GM18499 (cell line): Measurements from ENCODE around the gene GORASP2.
A peak's percentile ranks its signal among the peaks of the same experiment; 100 is the strongest.

Experiments
- ATAC-seq: cut with Tn5 transposase; IDR thresholded peaks from one replicate; pipeline ENCODE4 v1.9.1; 2021; ENCODE audit warnings: moderate number of reproducible peaks; ENCODE audit not compliant: insufficient read depth, unreplicated experiment

Gene GORASP2

DNA sequence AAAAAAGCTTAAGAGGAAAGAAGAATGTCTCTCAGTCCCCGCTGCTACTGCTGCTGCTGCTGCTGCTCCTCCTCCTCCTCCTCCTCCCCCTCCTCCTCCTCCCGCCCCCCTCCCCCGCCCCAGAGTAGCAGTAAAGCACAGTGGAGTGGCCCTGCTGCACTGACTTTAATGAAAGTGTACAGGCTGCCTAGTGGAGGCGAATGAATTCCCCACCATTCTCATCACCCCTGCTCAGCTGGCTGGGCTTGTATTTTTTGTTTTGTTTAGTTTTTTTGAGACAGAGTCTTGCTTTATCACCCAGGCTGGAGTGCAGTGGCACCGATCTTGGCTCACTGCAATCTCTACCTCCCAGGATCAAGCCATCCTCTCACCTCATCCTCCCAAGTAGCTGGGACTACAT lies 34.3 kb downstream of the GORASP2 start:
- ATAC-seq: no peak

- no peak for ATAC-seq
Measured at GRCh38 chr2:170965446-170966225, 36.6 kb downstream of the GORASP2 start.

DNA sequence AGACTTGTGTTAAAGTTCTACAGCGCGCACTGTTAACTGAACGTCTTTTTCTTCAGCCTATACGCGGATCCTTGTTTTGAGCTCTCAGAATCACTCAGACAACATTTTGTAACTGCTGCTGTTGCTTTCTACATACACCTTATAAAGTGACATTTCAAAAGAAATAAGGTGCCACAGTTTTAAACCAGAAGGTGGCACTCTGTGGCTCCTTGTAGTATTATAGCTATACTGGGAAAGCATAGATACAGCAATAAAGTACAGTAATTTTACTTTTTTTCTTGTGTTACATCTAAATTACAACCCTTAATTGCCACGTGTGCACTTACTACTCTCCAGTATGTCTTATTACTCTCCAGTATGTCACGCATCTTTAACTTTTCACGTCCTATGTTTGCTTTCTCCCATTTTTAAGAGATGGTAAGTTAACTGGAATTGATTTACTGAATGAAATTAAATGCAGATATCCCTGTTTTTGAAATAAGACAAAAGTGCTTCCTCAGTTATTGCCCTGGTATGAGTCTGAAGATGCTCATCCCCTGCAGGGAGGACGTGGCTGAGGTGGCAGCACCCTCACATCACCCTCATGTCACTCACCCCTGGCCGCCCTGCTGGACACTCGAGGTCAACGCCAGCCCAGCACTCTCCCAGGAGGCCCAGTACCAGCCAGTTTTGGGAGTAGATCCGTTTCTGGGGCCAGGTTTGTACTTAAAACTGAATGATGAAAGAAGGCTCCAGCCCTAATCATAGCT lies 37.8 kb downstream of the GORASP2 start:
- no peak for ATAC-seq

DNA sequence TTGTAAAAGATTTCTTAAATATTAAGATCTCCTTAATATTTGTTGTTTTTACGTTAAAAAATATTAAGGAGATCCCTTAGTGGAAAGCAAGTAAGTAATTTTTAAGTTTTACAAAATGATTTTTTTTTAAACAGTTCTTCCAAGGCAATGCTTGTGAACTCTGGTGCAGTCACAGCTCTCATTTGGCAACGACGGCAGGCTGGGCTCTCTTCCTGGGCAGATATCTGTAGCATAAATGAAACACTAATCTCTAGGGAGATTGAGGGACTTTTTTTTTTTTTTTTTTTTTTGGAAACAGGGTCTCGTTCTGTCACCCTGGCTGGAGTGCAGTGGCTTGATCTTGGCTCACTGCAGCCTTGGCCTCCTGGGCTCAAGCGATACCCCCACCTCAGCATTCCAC lies 38.5 kb downstream of the GORASP2 start:
- ATAC-seq: no peak

DNA sequence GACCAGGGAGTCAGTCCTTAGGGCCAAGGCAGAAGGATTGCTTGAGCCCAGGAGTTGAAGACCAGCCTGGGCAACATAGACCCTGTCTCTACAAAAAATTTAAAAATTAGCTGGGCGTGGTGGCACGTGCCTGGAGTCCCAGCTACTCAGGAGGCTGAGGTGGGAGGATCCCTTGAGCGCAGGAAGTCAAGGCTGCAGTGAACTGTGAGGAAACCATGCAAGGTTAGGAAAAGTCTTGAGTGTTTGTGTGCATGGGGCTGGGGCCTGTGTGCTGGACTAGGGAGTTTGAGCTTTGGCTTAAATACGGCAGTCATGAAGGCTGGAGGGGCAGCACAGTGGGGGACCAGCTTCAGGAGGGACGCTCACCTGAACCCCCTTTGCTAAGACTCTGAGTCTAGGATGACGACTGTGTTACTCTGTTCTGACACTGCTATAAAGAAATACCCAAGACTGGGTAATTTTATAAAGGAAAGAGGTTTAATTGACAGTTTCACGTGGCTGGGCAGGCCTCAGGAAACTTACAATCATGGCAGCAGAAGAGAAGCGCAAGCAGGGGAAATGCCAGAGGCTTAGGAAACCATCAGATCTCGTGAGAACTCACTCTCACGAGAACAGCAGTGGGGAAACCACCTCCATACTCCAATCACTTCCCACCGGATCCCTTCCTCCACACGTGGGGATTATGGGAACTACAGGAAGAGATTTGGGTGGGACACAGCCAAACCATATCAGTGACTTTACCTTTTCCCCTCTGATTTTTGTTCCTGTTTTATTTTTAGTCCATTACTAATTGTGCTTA lies 39.4 kb downstream of the GORASP2 start:
- ATAC-seq: no peak

DNA sequence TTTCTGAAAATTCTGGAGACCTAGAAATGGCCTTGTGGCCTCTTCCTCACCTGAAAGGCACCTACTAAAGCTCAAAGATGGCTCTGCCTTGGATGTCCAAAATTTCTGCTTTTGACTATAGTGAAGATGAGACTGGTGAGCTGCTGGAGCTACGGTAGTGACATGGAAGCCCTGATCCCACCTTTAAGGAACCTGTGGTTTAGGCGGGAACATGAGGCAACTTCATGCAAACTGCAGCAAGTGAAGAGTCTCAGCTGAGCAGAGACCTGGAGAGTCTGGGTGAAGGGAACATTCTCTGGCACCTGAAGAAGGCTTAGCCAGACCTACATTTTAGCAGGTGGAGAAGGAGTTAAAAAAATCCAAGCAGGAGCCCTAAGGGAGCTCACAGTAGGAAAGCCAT lies 40.0 kb downstream of the GORASP2 start:
- ATAC-seq: no peak

DNA sequence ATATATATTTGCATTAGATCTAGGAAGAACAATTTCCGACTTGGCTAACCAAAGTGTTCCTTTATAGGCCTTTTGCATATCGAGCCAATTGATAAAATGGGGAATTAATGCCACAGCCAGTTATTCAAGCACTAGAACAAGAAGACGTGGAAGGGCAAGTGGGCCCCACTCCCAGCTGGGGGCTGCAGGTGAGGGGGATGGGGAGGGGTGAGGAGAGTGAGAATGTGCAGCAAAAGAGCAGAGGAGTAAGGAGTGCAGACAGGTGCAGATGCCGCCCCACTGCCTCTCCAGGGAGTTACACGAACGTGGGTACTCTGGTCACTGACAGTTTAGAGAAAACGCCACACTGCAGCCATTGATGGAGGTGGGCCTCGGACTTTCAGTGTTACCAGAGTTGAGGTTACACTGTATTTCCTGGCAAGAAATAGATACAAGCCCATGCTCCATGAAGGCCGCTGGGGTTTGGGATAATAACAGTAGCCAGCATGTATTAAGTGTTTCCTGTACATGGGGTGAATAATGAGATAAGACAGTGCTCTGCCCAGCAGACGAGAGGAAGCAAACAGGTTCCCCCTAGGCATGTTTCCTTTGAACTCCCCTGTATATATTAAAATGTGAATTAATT lies 40.9 kb downstream of the GORASP2 start:
- ATAC-seq: no peak

DNA sequence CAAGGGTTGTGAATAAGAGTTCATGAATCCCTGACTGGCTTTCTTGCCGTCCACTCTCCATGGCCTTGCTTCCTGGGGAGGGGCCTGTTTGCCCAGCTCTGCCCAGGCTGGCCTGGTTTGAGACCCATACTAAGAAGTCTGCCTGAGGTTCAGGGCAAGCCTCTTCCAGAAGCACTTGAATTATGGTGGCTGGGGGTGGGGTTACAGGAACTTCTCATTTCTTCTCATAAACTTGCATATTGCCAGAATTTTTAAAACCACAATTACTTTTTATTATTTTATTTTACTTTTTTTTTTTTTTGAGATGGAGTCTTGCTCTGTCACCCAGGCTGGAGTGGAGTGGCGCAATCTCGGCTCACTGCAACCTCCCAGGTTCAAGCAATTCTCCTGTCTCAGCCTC lies 42.0 kb downstream of the GORASP2 start:
- no peak for ATAC-seq

- no peak for ATAC-seq
Measured at GRCh38 chr2:170972296-170973224, 43.5 kb downstream of the GORASP2 start.

- ATAC-seq: no peak
Measured at GRCh38 chr2:170973225-170973491, 44.1 kb downstream of the GORASP2 start.

DNA sequence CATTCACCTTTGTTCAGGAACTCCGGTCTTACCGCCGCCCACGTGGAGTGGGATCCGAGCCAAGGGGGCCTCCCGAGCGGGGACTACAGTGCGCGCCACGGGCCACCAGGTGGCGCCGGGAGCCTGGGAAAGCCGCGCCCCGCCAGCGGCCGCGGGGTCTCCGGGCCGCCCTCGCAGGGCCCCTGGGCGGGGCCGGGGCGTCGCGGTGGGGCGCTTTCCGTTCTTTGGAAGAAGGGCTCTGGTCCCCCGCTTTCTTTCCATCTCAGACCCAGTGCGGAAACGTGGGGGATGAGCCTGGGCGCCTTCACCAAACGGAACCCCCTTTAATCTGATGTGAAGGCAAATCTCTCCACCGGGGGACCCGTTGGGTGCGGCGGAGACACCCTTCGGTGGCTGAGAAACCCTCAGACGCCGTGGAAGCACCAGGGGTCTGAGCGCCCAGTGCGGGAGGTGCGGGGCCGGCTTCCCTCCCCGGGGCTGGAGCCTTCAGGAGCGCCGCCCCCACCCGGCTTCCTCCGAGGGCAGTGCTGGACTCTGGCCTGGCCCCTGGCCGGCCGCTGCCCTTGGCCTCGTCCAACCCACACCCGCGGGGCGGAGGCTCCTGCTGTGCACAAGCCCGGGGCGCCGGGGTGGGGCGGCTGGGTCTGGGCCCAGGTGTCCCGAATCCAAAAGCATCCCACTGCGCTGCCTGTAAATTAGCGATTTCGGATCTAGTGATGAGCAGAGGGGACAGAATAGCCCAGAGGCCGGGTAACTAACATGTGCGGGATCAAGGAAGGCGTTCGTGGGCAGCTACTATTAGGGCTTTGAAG lies 44.6 kb downstream of the GORASP2 start:
- peak; percentile 58 for ATAC-seq

GRCh38 chr2:170974304-170974993 lies 45.4 kb downstream of the GORASP2 start:
- no peak for ATAC-seq

DNA sequence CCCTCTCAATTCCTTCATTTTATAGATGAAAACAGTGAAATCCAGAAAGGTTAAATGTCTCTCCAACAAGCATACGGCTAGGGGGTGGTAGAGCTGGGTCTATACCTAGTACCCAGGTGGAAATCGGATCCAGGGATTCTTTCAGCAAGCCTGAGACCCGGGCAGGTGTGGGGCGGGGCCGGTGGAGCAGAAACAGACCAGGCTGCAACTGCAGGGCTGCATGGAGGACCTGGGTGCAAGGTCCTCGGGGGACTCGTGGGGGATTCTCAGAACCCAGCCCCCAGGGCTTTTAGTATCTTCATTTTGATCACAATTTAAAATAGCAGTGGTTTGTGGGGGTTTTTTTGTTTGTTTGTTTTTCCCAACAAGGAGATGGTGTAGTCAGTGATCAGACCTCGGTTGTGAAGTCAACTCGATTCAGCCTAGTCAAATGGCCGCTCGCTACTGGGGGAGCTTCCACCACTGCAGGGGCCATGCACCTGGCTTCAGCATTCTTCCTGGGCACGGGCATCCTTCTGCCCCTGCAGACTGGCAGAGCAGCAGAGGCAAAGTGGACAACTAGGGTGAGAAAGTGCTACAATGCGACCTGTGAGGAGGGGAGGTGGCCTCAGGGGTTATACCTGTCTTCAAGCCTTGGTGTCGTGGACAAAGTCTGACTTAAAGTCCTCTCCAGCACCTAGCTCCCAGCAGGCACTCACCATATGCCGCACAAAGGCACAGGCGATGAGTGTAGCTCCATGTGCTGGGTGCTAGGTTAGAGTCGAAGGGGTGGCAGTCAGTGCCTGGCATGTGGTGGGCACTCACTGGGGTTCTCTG lies 46.3 kb downstream of the GORASP2 start:
- ATAC-seq: no peak

- ATAC-seq: no peak
Measured at GRCh38 chr2:170975943-170976270, 46.9 kb downstream of the GORASP2 start.

DNA sequence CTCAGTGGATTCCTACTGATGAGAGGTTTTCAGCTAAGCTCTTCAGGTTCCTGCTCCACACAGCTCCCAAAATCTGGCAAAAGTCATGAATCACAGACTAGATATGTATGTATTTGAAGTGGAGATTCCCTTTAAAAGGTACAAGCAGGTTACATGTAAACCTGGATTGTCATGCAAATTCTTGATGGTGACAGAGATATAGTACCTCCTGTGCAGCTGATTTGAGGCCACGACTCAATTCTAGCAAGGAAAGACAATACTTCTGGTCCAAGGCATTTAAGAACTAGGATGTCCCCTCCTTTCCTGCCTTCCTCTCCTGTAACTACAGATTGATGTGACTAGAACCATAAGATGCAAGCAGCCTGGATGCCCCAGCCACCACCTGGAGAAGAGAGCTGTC lies 55.0 kb downstream of the GORASP2 start:
- no peak for ATAC-seq

DNA sequence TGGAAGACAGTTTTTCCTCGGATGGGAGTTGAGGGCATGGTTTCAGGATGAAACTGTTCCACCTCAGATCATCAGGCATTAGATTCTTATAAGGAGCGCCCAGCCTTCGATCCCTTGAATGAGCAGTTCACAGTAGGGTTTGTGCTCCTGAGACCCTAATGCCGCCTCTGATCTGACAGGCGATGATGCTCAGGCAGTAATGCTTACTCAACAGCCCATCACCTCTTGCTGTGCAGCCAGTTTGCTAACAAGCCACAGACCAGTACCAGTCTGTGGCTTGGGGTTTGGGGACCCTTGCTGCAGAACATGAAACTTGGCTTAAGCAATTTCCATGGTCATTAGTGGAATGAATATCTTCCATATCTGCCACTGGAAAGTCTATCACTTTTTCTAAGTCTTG lies 56.4 kb downstream of the GORASP2 start:
- ATAC-seq: no peak

- no peak for ATAC-seq
Measured at GRCh38 chr2:170986566-170987258, 57.7 kb downstream of the GORASP2 start.
